Measurements from ENCODE around the gene CHMP6. TPM values are rescaled to one million over a fixed set of nuclear protein-coding genes. Genes with fewer than 3 reads are reported as not detected.

Gene CHMP6
- total RNA-seq, 2 donors from 2014 or later = 12.9 to 17.5 TPM

- Histone ChIP-seq H3K36me3 (peaks cover 29% of the 10 kb centered on the region), H3K27ac (no peak overlapping the region), H3K9me3 (no peaks in the 10 kb centered on the region), H3K4me3 (no peak overlapping the region), H3K4me1 (peaks cover 0 to 5% of the 10 kb centered on the region in 2 donors), H3K27me3 (no peaks in the 10 kb centered on the region)
- no peak for TF ChIP-seq CTCF (IDR thresholded peaks at IDR 0.05)
- no peak for DNase-seq (ENCODE audit: low spot score)
Measured at GRCh38 chr17:80950466-80951120, 41.0 kb upstream of the CHMP6 start.

- no peak for TF ChIP-seq CTCF (IDR thresholded peaks at IDR 0.05)
- no peak overlapping the region for H3K27ac ChIP-seq
- DNase-seq (ENCODE audit: low spot score) = no peak
- no peaks in the 10 kb centered on the region for H3K9me3 ChIP-seq
- H3K4me1 ChIP-seq = peaks cover 0 to 5% of the 10 kb centered on the region in 2 donors
- H3K27me3 ChIP-seq = no peaks in the 10 kb centered on the region
- peaks cover 21% of the 10 kb centered on the region for H3K36me3 ChIP-seq
- no peak overlapping the region for H3K4me3 ChIP-seq
Measured at GRCh38 chr17:80951121-80952090, 40.2 kb upstream of the CHMP6 start.

- Histone ChIP-seq H3K4me1 (peaks cover 0 to 5% of the 10 kb centered on the region in 2 donors), H3K27me3 (no peaks in the 10 kb centered on the region), H3K27ac (no peak overlapping the region), H3K9me3 (no peaks in the 10 kb centered on the region), H3K36me3 (peaks cover 15% of the 10 kb centered on the region), H3K4me3 (no peak overlapping the region)
- no peak for TF ChIP-seq CTCF (IDR thresholded peaks at IDR 0.05)
- no peak for DNase-seq (ENCODE audit: low spot score)
Measured at GRCh38 chr17:80952291-80952690, 39.4 kb upstream of the CHMP6 start.

- Histone ChIP-seq H3K9me3 (no peaks in the 10 kb centered on the region), H3K4me3 (no peak overlapping the region), H3K36me3 (peaks cover 7% of the 10 kb centered on the region), H3K27ac (no peak overlapping the region), H3K4me1 (peaks cover 0 to 8% of the 10 kb centered on the region in 2 donors), H3K27me3 (no peaks in the 10 kb centered on the region)
- no peak for DNase-seq (ENCODE audit: low spot score)
- no peak for TF ChIP-seq CTCF (IDR thresholded peaks at IDR 0.05)
Measured at GRCh38 chr17:80953471-80954315, 37.9 kb upstream of the CHMP6 start.

- no peak overlapping the region for H3K27ac ChIP-seq
- H3K4me1 ChIP-seq = peaks cover 0 to 17% of the 10 kb centered on the region in 2 donors
- H3K27me3 ChIP-seq = no peaks in the 10 kb centered on the region
- TF ChIP-seq CTCF (IDR thresholded peaks at IDR 0.05) = no peak
- no peaks in the 10 kb centered on the region for H3K9me3 ChIP-seq
- peaks cover under 1% of the 10 kb centered on the region for H3K36me3 ChIP-seq
- no peak overlapping the region for H3K4me3 ChIP-seq
- DNase-seq (ENCODE audit: low spot score) = no peak
Measured at GRCh38 chr17:80955078-80955477, 36.6 kb upstream of the CHMP6 start.

All from right atrium auricular region (tissue), 2 donors.